K562 (cell line): ENCODE data around the gene HAP1.

Experiments used
- CEBPB ChIP-seq: fragments of 450-650 bp; IDR thresholded peaks from 2 replicates; pipeline ENCODE4 v1.6.1; 2016; ENCODE audit warnings: missing genetic modification characterization, missing compliant biosample characterization
- CTCF ChIP-seq, 3 experiments: IDR thresholded peaks in 2 of 3; conservative IDR thresholded peaks in 1 of 3; 2 replicates each; pipeline ENCODE4 v1.5.1; 2011 to 2012; ENCODE audit warnings: low read length in 3 of 3, mild to moderate bottlenecking in 3 of 3, control low read depth in 2 of 3, improper control_type of control experiment in 1 of 3, inconsistent platforms in 1 of 3, low read depth in 1 of 3, mixed read lengths in 1 of 3, moderate library complexity in 1 of 3; ENCODE audit not compliant: insufficient read depth in 2 of 3
- E2F1 ChIP-seq: sonication (generic); formaldehyde crosslinking; IDR thresholded peaks from 2 replicates; pipeline ENCODE4 v1.8.1; 2023; ENCODE audit warnings: mild to moderate bottlenecking, missing genetic modification reagents, moderate library complexity
- PHF8 ChIP-seq: fragments of 200-600 bp; sonication (generic); IDR thresholded peaks from 2 replicates; pipeline ENCODE4 v1.6.1; 2012; ENCODE audit warnings: mixed run types, mild to moderate bottlenecking, inconsistent platforms, low read length, moderate library complexity, borderline replicate concordance

- TF ChIP-seq CTCF (IDR thresholded peaks at IDR 0.05 in 2 of 3, conservative IDR thresholded peaks at IDR 0.05 in 1 of 3; ENCODE audit: insufficient read depth in 2 of 3, low read depth in 1 of 3, low read length in 3 of 3): no peak
- TF ChIP-seq E2F1: no peak
- no peak for TF ChIP-seq CEBPB (tag)
- no peak for TF ChIP-seq PHF8
Measured at GRCh38 chr17:41766135-41766534, 31.7 kb upstream of the HAP1 start.
